ENCODE measurements around the gene INPP5B. TPM values are rescaled to one million over a fixed set of nuclear protein-coding genes. Genes with fewer than 3 reads are reported as not detected.

The INPP5B gene
- polyA plus RNA-seq, 1 donor = 18.8 TPM

DNA sequence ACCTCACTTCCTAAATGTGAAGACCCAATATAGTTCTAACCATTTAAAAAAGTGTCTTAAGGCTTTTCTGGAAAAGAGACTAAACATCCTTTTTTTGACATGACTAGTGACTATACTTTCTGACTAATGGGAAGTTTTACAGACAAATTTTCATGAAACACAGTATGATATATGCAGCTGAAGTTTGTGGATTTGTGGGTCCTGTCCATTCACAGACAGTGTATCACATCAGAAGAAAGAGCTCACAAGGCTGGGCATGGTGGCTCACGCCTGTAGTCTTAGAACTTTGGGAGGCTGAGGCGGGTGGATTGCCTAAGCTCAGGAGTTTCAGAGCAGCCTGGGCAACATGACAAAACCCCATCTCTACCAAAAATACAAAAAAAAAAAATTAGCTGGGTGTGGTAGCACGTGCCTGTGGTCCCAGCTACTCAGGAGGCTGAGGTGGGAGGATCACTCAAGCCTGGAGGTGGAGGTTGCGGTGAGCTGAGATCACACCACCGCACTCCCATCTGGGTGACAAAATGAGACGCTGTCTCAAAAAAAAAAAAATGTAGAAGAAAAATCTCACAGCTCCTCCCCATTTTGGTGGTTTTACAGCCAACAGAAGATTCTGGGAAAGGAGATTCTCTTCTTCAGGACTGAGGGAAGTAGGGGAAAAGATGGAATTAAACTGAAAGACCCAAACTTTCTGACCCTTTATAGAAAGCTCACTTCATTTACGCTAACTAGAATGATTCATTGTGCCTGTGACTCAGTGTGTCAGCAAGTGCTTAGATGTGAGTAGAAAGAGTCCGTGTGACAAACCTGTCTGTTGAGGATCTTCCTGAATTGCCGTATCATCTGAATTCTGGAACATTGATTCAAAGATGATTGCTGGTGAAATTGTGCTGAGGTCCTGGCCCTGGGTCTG is 123.7 kb downstream of the INPP5B start:
- Histone ChIP-seq H3K9me3 (ENCODE audit: control insufficient read depth, low read depth, low read length) (no peaks in the 10 kb centered on the region), H3K27ac (ENCODE audit: low read length) (no peak overlapping the region), H3K4me1 (ENCODE audit: control insufficient read depth, insufficient read depth, low read length) (no peaks in the 10 kb centered on the region), H3K36me3 (ENCODE audit: control insufficient read depth, insufficient read depth, low read length) (peaks cover 38% of the 10 kb centered on the region), H3K27me3 (ENCODE audit: control insufficient read depth, insufficient read depth, low read length) (no peaks in the 10 kb centered on the region), H3K4me3 (ENCODE audit: low read length) (no peak overlapping the region)
- DNase-seq = no peak
- 96% methylated on average over 5 of the region's 9 CpGs for WGBS (ENCODE audit: insufficient coverage, low lambda C conversion rate)

DNA sequence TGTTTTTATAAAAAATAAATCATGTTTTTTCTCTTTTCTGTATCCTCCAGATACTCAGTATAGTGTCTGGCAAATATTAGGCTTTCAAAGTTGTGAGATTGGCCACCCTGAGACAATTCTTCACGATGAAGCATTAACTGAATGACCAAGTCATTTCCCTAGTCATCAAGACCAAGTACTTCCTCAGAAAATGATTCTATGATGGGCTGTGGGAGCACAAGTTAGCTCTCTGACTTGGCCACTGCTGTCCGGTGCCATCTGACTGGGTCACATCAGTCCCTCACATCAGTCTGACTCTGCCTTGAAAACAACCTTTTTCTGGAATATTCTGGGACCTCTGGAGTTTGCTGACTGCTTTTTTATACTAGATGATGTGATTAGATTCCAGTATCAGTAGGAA is 125.4 kb downstream of the INPP5B start:
- DNase-seq = no peak
- no CpG with 5 or more reads among the region's 2 CpGs for WGBS (ENCODE audit: insufficient coverage, low lambda C conversion rate)
- no peaks in the 10 kb centered on the region for H3K27me3 ChIP-seq (ENCODE audit: control insufficient read depth, insufficient read depth, low read length)
- no peaks in the 10 kb centered on the region for H3K4me1 ChIP-seq (ENCODE audit: control insufficient read depth, insufficient read depth, low read length)
- H3K9me3 ChIP-seq (ENCODE audit: control insufficient read depth, low read depth, low read length) = no peaks in the 10 kb centered on the region
- H3K4me3 ChIP-seq (ENCODE audit: low read length) = no peak overlapping the region
- H3K27ac ChIP-seq (ENCODE audit: low read length) = no peak overlapping the region
- H3K36me3 ChIP-seq (ENCODE audit: control insufficient read depth, insufficient read depth, low read length) = peaks cover 51% of the 10 kb centered on the region

DNA sequence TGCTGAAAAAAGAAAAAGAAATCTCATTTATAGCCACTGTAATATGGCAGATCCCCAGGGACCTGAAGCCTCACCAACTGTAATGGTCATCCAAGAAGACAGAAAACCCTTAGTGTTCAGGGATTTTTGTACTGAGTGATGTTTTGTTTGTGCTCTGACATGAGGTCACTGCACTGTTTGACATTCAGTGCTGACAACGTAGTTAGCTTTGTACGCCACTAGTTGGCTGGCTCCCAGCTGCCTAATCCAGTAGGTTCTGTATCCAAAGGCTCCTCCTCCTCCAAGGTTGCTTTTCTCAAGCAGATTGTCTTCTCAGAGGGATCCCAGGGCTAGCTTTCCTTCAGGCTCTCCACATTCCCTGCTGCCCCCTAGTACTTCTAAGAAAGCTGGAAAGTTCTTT is 129.4 kb downstream of the INPP5B start:
- H3K4me1 ChIP-seq (ENCODE audit: control insufficient read depth, insufficient read depth, low read length) = no peaks in the 10 kb centered on the region
- H3K4me3 ChIP-seq (ENCODE audit: low read length) = no peak overlapping the region
- no CpG with 5 or more reads among the region's 2 CpGs for WGBS (ENCODE audit: insufficient coverage, low lambda C conversion rate)
- no peak overlapping the region for H3K27ac ChIP-seq (ENCODE audit: low read length)
- no peak for DNase-seq
- H3K36me3 ChIP-seq (ENCODE audit: control insufficient read depth, insufficient read depth, low read length) = peaks cover 57% of the 10 kb centered on the region
- no peaks in the 10 kb centered on the region for H3K27me3 ChIP-seq (ENCODE audit: control insufficient read depth, insufficient read depth, low read length)
- no peaks in the 10 kb centered on the region for H3K9me3 ChIP-seq (ENCODE audit: control insufficient read depth, low read depth, low read length)

DNA sequence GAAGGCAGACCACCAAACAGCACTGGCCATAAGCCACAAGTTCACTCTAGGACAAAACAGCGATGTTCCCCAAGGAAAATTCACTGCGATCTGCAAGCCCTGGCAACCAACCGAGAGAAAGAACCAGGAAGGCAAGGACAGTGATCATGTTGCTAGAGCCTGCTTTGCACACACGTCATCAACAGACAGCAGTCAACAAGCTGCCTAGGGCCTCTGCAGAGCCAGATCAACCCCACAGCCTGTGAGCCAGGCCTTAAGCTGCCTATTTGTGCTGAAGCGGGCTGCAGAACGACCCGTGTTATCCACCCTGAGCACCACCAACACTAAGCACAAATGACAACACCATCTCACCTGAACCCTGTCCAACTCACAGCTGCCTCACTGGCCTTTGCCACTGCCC is 132.6 kb downstream of the INPP5B start:
- WGBS (ENCODE audit: insufficient coverage, low lambda C conversion rate) = no CpG with 5 or more reads among the region's 7 CpGs
- no peaks in the 10 kb centered on the region for H3K9me3 ChIP-seq (ENCODE audit: control insufficient read depth, low read depth, low read length)
- H3K27ac ChIP-seq (ENCODE audit: low read length) = no peak overlapping the region
- no peak for DNase-seq
- no peaks in the 10 kb centered on the region for H3K27me3 ChIP-seq (ENCODE audit: control insufficient read depth, insufficient read depth, low read length)
- no peak overlapping the region for H3K4me3 ChIP-seq (ENCODE audit: low read length)
- peaks cover 1% of the 10 kb centered on the region for H3K4me1 ChIP-seq (ENCODE audit: control insufficient read depth, insufficient read depth, low read length)
- peaks cover 36% of the 10 kb centered on the region for H3K36me3 ChIP-seq (ENCODE audit: control insufficient read depth, insufficient read depth, low read length)

DNA sequence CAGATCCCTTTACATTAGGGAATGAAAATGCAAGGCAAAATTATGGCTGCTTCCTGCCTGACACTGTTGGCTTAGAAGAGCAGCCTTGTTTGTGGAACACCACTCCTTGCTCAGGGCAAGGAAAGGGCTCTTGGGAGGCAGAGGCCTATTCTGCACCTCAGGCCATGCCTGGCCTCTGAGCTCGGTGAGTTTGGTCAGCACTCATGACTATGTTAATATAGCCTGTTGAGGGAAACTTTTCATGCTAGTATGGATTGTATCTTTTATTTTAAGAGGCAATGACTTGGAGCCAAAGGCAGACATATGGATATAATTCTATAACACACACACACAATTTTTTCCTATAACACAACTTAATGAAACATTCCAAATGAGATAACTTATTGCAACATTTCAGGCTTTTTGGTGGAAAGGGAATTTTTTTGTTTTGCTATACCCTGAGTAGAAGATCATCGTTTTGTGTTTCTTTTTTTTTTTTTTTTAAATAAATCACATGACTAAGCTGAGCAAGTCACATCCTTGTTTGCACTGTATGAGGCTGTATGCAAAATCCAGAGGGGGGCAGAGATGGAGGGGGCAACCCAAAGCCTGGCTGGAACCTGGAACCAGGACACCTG is 133.2 kb downstream of the INPP5B start:
- Histone ChIP-seq H3K4me3 (ENCODE audit: low read length) (no peak overlapping the region), H3K27ac (ENCODE audit: low read length) (no peak overlapping the region), H3K27me3 (ENCODE audit: control insufficient read depth, insufficient read depth, low read length) (no peaks in the 10 kb centered on the region), H3K36me3 (ENCODE audit: control insufficient read depth, insufficient read depth, low read length) (peaks cover 32% of the 10 kb centered on the region), H3K4me1 (ENCODE audit: control insufficient read depth, insufficient read depth, low read length) (peaks cover 6% of the 10 kb centered on the region), H3K9me3 (ENCODE audit: control insufficient read depth, low read depth, low read length) (no peaks in the 10 kb centered on the region)
- DNase-seq = no peak
- no CpG with 5 or more reads among the region's 2 CpGs for WGBS (ENCODE audit: insufficient coverage, low lambda C conversion rate)

DNA sequence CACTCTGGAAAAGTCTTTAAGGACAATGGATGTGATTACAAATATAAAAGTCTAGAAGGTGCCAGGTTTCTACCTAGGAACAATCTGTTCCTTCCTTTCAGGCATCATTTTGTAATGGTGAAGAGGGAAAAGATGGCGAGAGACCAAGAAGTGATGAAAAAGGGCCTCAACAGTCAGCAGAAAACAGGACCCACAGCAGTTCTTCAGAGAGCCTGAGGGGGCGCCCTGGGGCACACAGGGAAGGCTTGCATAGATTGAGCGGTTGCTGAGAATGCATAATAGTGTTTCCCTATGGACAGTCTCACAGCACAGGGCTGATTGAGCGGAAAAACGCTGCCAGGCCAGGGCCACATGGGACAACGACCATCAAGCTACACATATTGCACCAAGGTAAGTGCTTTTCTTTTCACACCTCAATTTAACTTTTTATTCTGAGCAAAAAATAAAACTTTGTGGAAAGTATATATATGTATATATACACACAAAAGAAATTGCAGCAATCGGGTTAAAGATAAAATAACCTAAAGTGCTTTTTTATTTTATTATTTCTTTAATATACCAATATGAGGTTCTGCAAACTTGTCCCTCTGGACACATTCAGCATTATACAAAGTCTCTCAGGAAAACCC is 135.7 kb downstream of the INPP5B start:
- H3K27ac ChIP-seq (ENCODE audit: low read length) = no peak overlapping the region
- H3K36me3 ChIP-seq (ENCODE audit: control insufficient read depth, insufficient read depth, low read length) = peaks cover 28% of the 10 kb centered on the region
- no peak overlapping the region for H3K4me3 ChIP-seq (ENCODE audit: low read length)
- no peaks in the 10 kb centered on the region for H3K27me3 ChIP-seq (ENCODE audit: control insufficient read depth, insufficient read depth, low read length)
- H3K9me3 ChIP-seq (ENCODE audit: control insufficient read depth, low read depth, low read length) = no peaks in the 10 kb centered on the region
- WGBS (ENCODE audit: insufficient coverage, low lambda C conversion rate) = 100% methylated on average over 1 of the region's 7 CpGs
- peak; percentile 56 to 70 for DNase-seq
- peaks cover 12% of the 10 kb centered on the region for H3K4me1 ChIP-seq (ENCODE audit: control insufficient read depth, insufficient read depth, low read length)

Other genes starting within 250 kb of the INPP5B start
- gene EPHA10, start 181.9 kb downstream of the INPP5B start, polyA plus RNA-seq = 1.2 TPM
- gene MANEAL, start 153.2 kb downstream of the INPP5B start, polyA plus RNA-seq = 5.6 TPM
- gene C1orf122, start 139.3 kb downstream of the INPP5B start, polyA plus RNA-seq = 35.2 TPM
- gene YRDC, start 138.8 kb downstream of the INPP5B start, polyA plus RNA-seq = 14.7 TPM
- 6.0 TPM for gene MTF1, start 87.5 kb downstream of the INPP5B start, polyA plus RNA-seq
- 49.9 TPM for gene SF3A3, start 43.0 kb upstream of the INPP5B start, polyA plus RNA-seq
- gene FHL3, start 58.5 kb upstream of the INPP5B start, polyA plus RNA-seq = 11.3 TPM
- 39.0 TPM for gene UTP11, start 65.7 kb upstream of the INPP5B start, polyA plus RNA-seq
- 0.06 TPM for gene POU3F1, start 99.7 kb upstream of the INPP5B start, polyA plus RNA-seq